Mesenchymal stem cell (in vitro differentiated cells and primary cell): Measurements from ENCODE around the gene ZBTB46.
A peak's percentile ranks its signal among the peaks of the same experiment; 100 is the strongest.
"Not testable (repeated sequence)": the region's sequence is repeated elsewhere in the genome, so short reads cannot be mapped to it uniquely, and the experiment has no call there.

Experiments used
- DNase-seq: peaks from one replicate; pipeline ENCODE4 v3.0.0-alpha.2; 2013
- H2AFZ ChIP-seq: one replicate; pipeline ENCODE4 v1.6.1; 2013; ENCODE audit warnings: low read depth, mild to moderate bottlenecking, control low read depth, inconsistent platforms, low read length, moderate library complexity
- H2AK5ac ChIP-seq: 2 replicates; pipeline ENCODE4 v1.6.1; 2013; ENCODE audit warnings: low read length, moderate library complexity, mild to moderate bottlenecking, inconsistent platforms; ENCODE audit not compliant: severe bottlenecking
- H2BK120ac ChIP-seq: one replicate; pipeline ENCODE4 v1.6.1; 2013; ENCODE audit warnings: low read depth, mild to moderate bottlenecking, inconsistent platforms, low read length, moderate library complexity
- H2BK12ac ChIP-seq, 2 experiments: one replicate each; pipeline ENCODE4 v1.6.1; 2013; ENCODE audit warnings: inconsistent platforms in 2 of 2, low read length in 2 of 2, mild to moderate bottlenecking in 2 of 2, moderate library complexity in 2 of 2, control low read depth in 1 of 2
- H2BK15ac ChIP-seq: one replicate; pipeline ENCODE4 v1.6.1; 2013; ENCODE audit warnings: mild to moderate bottlenecking, low read depth, inconsistent platforms; ENCODE audit not compliant: poor library complexity, severe bottlenecking
- H2BK5ac ChIP-seq: 2 replicates; pipeline ENCODE4 v1.6.1; 2013; ENCODE audit warnings: low read depth, mild to moderate bottlenecking, low read length, control low read depth, inconsistent platforms; ENCODE audit not compliant: poor library complexity, severe bottlenecking
- H3K14ac ChIP-seq, 2 experiments: one replicate each; pipeline ENCODE4 v1.6.1; 2013; ENCODE audit warnings: inconsistent platforms in 2 of 2, low read length in 2 of 2, control low read depth in 1 of 2, mild to moderate bottlenecking in 1 of 2, moderate library complexity in 1 of 2
- H3K18ac ChIP-seq, 2 experiments: one replicate each; pipeline ENCODE4 v1.6.1; 2013; ENCODE audit warnings: inconsistent platforms in 2 of 2, low read length in 2 of 2, control low read depth in 1 of 2, low read depth in 1 of 2, mild to moderate bottlenecking in 1 of 2
- H3K23ac ChIP-seq, 2 experiments: one replicate each; pipeline ENCODE4 v1.6.1; 2013; ENCODE audit warnings: inconsistent platforms in 2 of 2, low read length in 2 of 2, mild to moderate bottlenecking in 2 of 2, moderate library complexity in 2 of 2, control low read depth in 1 of 2
- H3K27ac ChIP-seq: 2 replicates; pipeline ENCODE4 v1.5.1; 2013; ENCODE audit warnings: mild to moderate bottlenecking, moderate library complexity, low read length, control low read depth, inconsistent platforms; ENCODE audit not compliant: poor library complexity, severe bottlenecking
- H3K27me3 ChIP-seq, 2 experiments: 2 replicates each; pipeline versions ENCODE4 v1.6.1 to v1.7.0; 2013; ENCODE audit warnings: low read length in 2 of 2, mild to moderate bottlenecking in 2 of 2, moderate library complexity in 2 of 2, control low read depth in 1 of 2, inconsistent platforms in 1 of 2; ENCODE audit not compliant: control insufficient read depth in 1 of 2, insufficient read depth in 1 of 2
- H3K36me3 ChIP-seq, 2 experiments: 2 replicates each; pipeline versions ENCODE4 v1.6.1 to v1.7.0; 2013; ENCODE audit warnings: low read length in 2 of 2, control low read depth in 1 of 2, inconsistent platforms in 1 of 2, low read depth in 1 of 2, mild to moderate bottlenecking in 1 of 2; ENCODE audit not compliant: insufficient read depth in 2 of 2, control insufficient read depth in 1 of 2
- H3K4ac ChIP-seq, 2 experiments: one replicate each; pipeline ENCODE4 v1.6.1; 2013; ENCODE audit warnings: inconsistent platforms in 2 of 2, low read length in 2 of 2, mild to moderate bottlenecking in 2 of 2, moderate library complexity in 2 of 2, control low read depth in 1 of 2, low read depth in 1 of 2
- H3K4me1 ChIP-seq: 2 replicates; pipeline ENCODE4 v1.6.1; 2013; ENCODE audit warnings: low read depth, low read length, control low read depth; ENCODE audit not compliant: control insufficient read depth, insufficient read depth
- H3K4me2 ChIP-seq: 2 replicates; pipeline ENCODE4 v1.6.1; 2013; ENCODE audit warnings: low read length, mild to moderate bottlenecking, inconsistent platforms; ENCODE audit not compliant: poor library complexity, severe bottlenecking
- H3K4me3 ChIP-seq, 2 experiments: 2 replicates each; pipeline versions ENCODE4 v1.5.1 to v1.7.0; 2013; ENCODE audit warnings: low read length in 2 of 2, mild to moderate bottlenecking in 2 of 2, control low read depth in 1 of 2, low read depth in 1 of 2; ENCODE audit not compliant: insufficient read depth in 1 of 2
- H3K79me1 ChIP-seq: replicated peaks from 2 replicates; pipeline ENCODE4 v1.6.1; 2013; ENCODE audit warnings: mild to moderate bottlenecking, control low read depth, low read length, inconsistent platforms; ENCODE audit not compliant: poor library complexity, severe bottlenecking
- H3K9ac ChIP-seq: 2 replicates; pipeline ENCODE4 v1.7.0; 2013; ENCODE audit warnings: mild to moderate bottlenecking, low read length, moderate library complexity
- H3K9me3 ChIP-seq: 2 replicates; pipeline ENCODE4 v1.7.0; 2013; ENCODE audit warnings: mild to moderate bottlenecking, low read length; ENCODE audit not compliant: control insufficient read depth
- H4K8ac ChIP-seq: one replicate; pipeline ENCODE4 v1.6.1; 2013; ENCODE audit warnings: inconsistent platforms, mild to moderate bottlenecking, low read length, moderate library complexity
- H4K91ac ChIP-seq: one replicate; pipeline ENCODE4 v1.6.1; 2013; ENCODE audit warnings: mild to moderate bottlenecking, low read length, inconsistent platforms
- WGBS: methylation state at CpG from one replicate; pipeline ENCODE4 v1.1.7; 2013; ENCODE audit warnings: mixed read lengths; 5-methylcytosine and 5-hydroxymethylcytosine counted together

ZBTB46 gene

GRCh38 chr20:63867042-63867441 is 36.0 kb upstream of the ZBTB46 start:
- 95% methylated on average over 13 of the region's 13 CpGs for WGBS
- H3K27me3 ChIP-seq, result not testable (repeated sequence)

GRCh38 chr20:63864978-63865640 is 34.0 kb upstream of the ZBTB46 start, which contains the start of gene TPD52L2:
Gene TPD52L2 (plus strand): TSS chr20:63865270. CDS start chr20:63865366, 96 bp downstream.
- Histone ChIP-seq H2AFZ (peak within 1 kb of the TSS; percentile 33), H3K18ac (peak within 1 kb of the TSS; percentile 81 to 96), H3K4me1 (peaks cover 28% of the 10 kb centered on the region), H2AK5ac (peak within 1 kb of the TSS; percentile 46), H3K4me3 (peak within 1 kb of the TSS; percentile 90 to 94), H3K4ac (peak within 1 kb of the TSS; percentile 72 to 98), H4K8ac (peak within 1 kb of the TSS; percentile 99), H3K79me1 (peaks cover 39% of the 10 kb centered on the region), H3K14ac (peak within 1 kb of the TSS; percentile 30 to 97), H2BK15ac (peak within 1 kb of the TSS; percentile 89), H3K27me3 (no peaks in the 10 kb centered on the region), H3K23ac (peak within 1 kb of the TSS in 1 of 2 experiments; percentile 85), H3K9me3 (no peaks in the 10 kb centered on the region), H3K27ac (peak within 1 kb of the TSS; percentile 90), H3K36me3 (peaks cover 42 to 50% of the 10 kb centered on the region in 2 experiments), H2BK120ac (peak within 1 kb of the TSS; percentile 94), H2BK12ac (peak within 1 kb of the TSS in 1 of 2 experiments; percentile 50), H3K4me2 (peak within 1 kb of the TSS; percentile 90), H4K91ac (peak within 1 kb of the TSS; percentile 97), H3K9ac (peak within 1 kb of the TSS; percentile 100), H2BK5ac (peak within 1 kb of the TSS; percentile 35)
- under 1% methylated on average over 68 of the region's 68 CpGs for WGBS
- DNase-seq, result peak; percentile 98

More at GRCh38 chr20:63867042-63867441, 36.0 kb upstream of the ZBTB46 start:
- DNase-seq, H3K23ac ChIP-seq, H2AK5ac ChIP-seq, H3K9ac ChIP-seq, H2AFZ ChIP-seq, H3K4ac ChIP-seq, H3K18ac ChIP-seq, H3K4me2 ChIP-seq, H3K27ac ChIP-seq, H3K14ac ChIP-seq, H4K91ac ChIP-seq, H2BK12ac ChIP-seq, H2BK5ac ChIP-seq, H2BK15ac ChIP-seq, H4K8ac ChIP-seq, H2BK120ac ChIP-seq, H3K9me3 ChIP-seq, H3K4me3 ChIP-seq: not testable (repeated sequence)
- Histone ChIP-seq H3K4me1 (peaks cover 27% of the 10 kb centered on the region), H3K79me1 (peaks cover 26% of the 10 kb centered on the region), H3K36me3 (peaks cover 50 to 51% of the 10 kb centered on the region in 2 experiments)

GRCh38 chr20:63864545-63864977 is 33.5 kb upstream of the ZBTB46 start:
- no peaks in the 10 kb centered on the region for H3K9me3 ChIP-seq
- no peak for DNase-seq
- H3K23ac ChIP-seq, result no peak overlapping the region
- H3K4me1 ChIP-seq, result peaks cover 29% of the 10 kb centered on the region
- H3K27me3 ChIP-seq, result no peaks in the 10 kb centered on the region
- peak overlapping the region; percentile 100 for H3K9ac ChIP-seq
- H3K79me1 ChIP-seq, result peaks cover 35% of the 10 kb centered on the region
- peak overlapping the region in 1 of 2 experiments; percentile 42 for H2BK12ac ChIP-seq
- H4K8ac ChIP-seq, result peak overlapping the region; percentile 24
- peak overlapping the region; percentile 90 for H3K4me2 ChIP-seq
- H3K4me3 ChIP-seq, result peak overlapping the region; percentile 62 to 90
- peak overlapping the region; percentile 39 for H2BK15ac ChIP-seq
- no peak overlapping the region for H2BK120ac ChIP-seq
- peak overlapping the region in 1 of 2 experiments; percentile 13 for H3K18ac ChIP-seq
- H2AK5ac ChIP-seq, result no peak overlapping the region
- no peak overlapping the region for H3K14ac ChIP-seq
- 2% methylated on average over 24 of the region's 25 CpGs for WGBS
- H3K4ac ChIP-seq, result peak overlapping the region in 1 of 2 experiments; percentile 6
- H2BK5ac ChIP-seq, result no peak overlapping the region
- no peak overlapping the region for H2AFZ ChIP-seq
- peaks cover 37 to 45% of the 10 kb centered on the region in 2 experiments for H3K36me3 ChIP-seq
- H4K91ac ChIP-seq, result peak overlapping the region; percentile 68
- H3K27ac ChIP-seq, result peak overlapping the region; percentile 64

GRCh38 chr20:63863798-63864544 is 32.9 kb upstream of the ZBTB46 start:
- 13% methylated on average over 38 of the region's 38 CpGs for WGBS

More at GRCh38 chr20:63863798-63864544, 32.9 kb upstream of the ZBTB46 start:
- Histone ChIP-seq H3K4me3 (peak overlapping the region; percentile 62 to 90), H3K4me1 (peaks cover 33% of the 10 kb centered on the region), H2BK5ac (no peak overlapping the region), H4K8ac (peak overlapping the region; percentile 99), H3K4ac (peak overlapping the region; percentile 67 to 95), H3K23ac (no peak overlapping the region), H3K36me3 (peaks cover 31 to 39% of the 10 kb centered on the region in 2 experiments), H2BK12ac (peak overlapping the region; percentile 50 to 95), H3K4me2 (peak overlapping the region; percentile 90), H3K27ac (peak overlapping the region; percentile 80), H3K18ac (peak overlapping the region; percentile 91 to 96), H2BK120ac (peak overlapping the region; percentile 92), H2BK15ac (peak overlapping the region; percentile 98), H2AK5ac (peak overlapping the region; percentile 91), H3K27me3 (no peaks in the 10 kb centered on the region), H3K9ac (peak overlapping the region; percentile 100), H3K9me3 (no peaks in the 10 kb centered on the region), H3K14ac (no peak overlapping the region), H3K79me1 (peaks cover 31% of the 10 kb centered on the region), H4K91ac (peak overlapping the region; percentile 97), H2AFZ (no peak overlapping the region)
- peak; percentile 88 for DNase-seq
